HG02938 (cell line): ENCODE data around the gene AMOT.
A peak's percentile ranks its signal among the peaks of the same experiment; 100 is the strongest.
"Not testable (repeated sequence)": the region's sequence is repeated elsewhere in the genome, so short reads cannot be mapped to it uniquely, and the experiment has no call there.

Experiments used
- ATAC-seq: cut with Tn5 transposase; IDR thresholded peaks from one replicate; pipeline ENCODE4 v1.9.1; 2021; ENCODE audit warnings: mild to moderate bottlenecking, moderate library complexity; ENCODE audit not compliant: unreplicated experiment

Gene AMOT

GRCh38 chrX:112840382-112841113, at the start of gene AMOT:
AMOT (minus strand) TSS chrX:112840831; CDS start chrX:112823126, 17,705 bp downstream.
- peak; percentile 45 for ATAC-seq

GRCh38 chrX:112889400-112889799, 48.8 kb upstream of the AMOT start:
- ATAC-seq = no peak

- ATAC-seq = no peak
These were observed 48.3 kb upstream of the AMOT start for GRCh38 chrX:112888916-112889315.

- ATAC-seq = no peak
These were observed 37.1 kb upstream of the AMOT start for GRCh38 chrX:112877771-112878173.

- no peak for ATAC-seq
These were observed 34.0 kb upstream of the AMOT start for GRCh38 chrX:112874614-112875013.

GRCh38 chrX:112874175-112874574, 33.5 kb upstream of the AMOT start:
- no peak for ATAC-seq

- ATAC-seq = no peak
These were observed 28.0 kb upstream of the AMOT start for GRCh38 chrX:112868586-112868985.

GRCh38 chrX:112867570-112867969, 26.9 kb upstream of the AMOT start:
- ATAC-seq = peak; percentile 80

- ATAC-seq = no peak
These were observed 25.5 kb upstream of the AMOT start for GRCh38 chrX:112866175-112866574.

GRCh38 chrX:112865464-112866025, 24.9 kb upstream of the AMOT start:
- ATAC-seq = no peak

GRCh38 chrX:112863850-112864249, 23.2 kb upstream of the AMOT start:
- ATAC-seq = no peak

GRCh38 chrX:112857478-112857878, 16.8 kb upstream of the AMOT start:
- peak; percentile 99 for ATAC-seq

- ATAC-seq = not testable (repeated sequence)
These were observed 14.3 kb upstream of the AMOT start for GRCh38 chrX:112854901-112855300.

GRCh38 chrX:112852851-112853250, 12.2 kb upstream of the AMOT start:
- ATAC-seq = no peak

GRCh38 chrX:112851806-112852205, 11.2 kb upstream of the AMOT start:
- ATAC-seq = peak; percentile 43

GRCh38 chrX:112851161-112851779, 10.6 kb upstream of the AMOT start:
- ATAC-seq = peak; percentile 89

- ATAC-seq = no peak
These were observed 8.4 kb upstream of the AMOT start for GRCh38 chrX:112849016-112849415.

GRCh38 chrX:112846782-112847181, 6.2 kb upstream of the AMOT start:
- ATAC-seq = no peak

- no peak for ATAC-seq
These were observed 5.6 kb upstream of the AMOT start for GRCh38 chrX:112846187-112846586.

- no peak for ATAC-seq
These were observed 3.6 kb upstream of the AMOT start for GRCh38 chrX:112844250-112844649.

GRCh38 chrX:112841820-112842157, 1.2 kb upstream of the AMOT start:
- ATAC-seq = no peak

GRCh38 chrX:112841114-112841819, 636 bp upstream of the AMOT start:
- peak; percentile 98 for ATAC-seq
